ENCODE data around the gene BPIFB1.

DNA sequence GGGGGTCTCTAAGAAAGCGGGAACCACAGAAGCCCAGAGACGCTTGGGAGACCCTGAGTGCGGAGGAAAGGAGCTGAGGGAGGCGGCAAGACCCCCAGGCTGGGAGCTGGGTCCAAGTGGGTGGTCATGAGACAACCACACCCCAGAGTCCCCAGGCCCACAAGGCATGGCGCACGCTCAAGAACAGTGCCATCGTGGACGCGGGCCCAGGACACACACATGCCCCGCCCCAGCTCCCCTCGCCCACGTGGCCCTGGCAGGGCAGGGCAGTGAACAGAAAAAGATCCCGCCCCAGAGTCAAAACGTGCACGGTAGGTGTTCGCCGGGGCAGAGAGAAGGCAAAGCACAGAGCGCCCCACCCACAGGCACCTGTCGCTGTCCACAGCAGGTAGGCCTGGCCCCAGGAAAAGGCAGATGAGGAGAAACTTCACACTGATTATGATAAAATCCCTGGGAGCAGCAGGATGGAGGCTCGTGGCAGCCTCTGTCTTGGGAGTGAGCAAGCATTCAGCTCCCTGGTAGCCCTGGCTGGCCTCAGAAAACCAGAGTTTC is 50.0 kb downstream of the BPIFB1 start:
- TF ChIP-seq, protein P1, sequence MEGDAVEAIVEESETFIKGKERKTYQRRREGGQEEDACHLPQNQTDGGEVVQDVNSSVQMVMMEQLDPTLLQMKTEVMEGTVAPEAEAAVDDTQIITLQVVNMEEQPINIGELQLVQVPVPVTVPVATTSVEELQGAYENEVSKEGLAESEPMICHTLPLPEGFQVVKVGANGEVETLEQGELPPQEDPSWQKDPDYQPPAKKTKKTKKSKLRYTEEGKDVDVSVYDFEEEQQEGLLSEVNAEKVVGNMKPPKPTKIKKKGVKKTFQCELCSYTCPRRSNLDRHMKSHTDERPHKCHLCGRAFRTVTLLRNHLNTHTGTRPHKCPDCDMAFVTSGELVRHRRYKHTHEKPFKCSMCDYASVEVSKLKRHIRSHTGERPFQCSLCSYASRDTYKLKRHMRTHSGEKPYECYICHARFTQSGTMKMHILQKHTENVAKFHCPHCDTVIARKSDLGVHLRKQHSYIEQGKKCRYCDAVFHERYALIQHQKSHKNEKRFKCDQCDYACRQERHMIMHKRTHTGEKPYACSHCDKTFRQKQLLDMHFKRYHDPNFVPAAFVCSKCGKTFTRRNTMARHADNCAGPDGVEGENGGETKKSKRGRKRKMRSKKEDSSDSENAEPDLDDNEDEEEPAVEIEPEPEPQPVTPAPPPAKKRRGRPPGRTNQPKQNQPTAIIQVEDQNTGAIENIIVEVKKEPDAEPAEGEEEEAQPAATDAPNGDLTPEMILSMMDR (IDR thresholded peaks at IDR 0.05), result no peak
- no peak for TF ChIP-seq POLR2A (IDR thresholded peaks at IDR 0.05)
